Measurements from ENCODE around the gene AKNA. TPM values are rescaled to one million over a fixed set of nuclear protein-coding genes. Genes with fewer than 3 reads are reported as not detected.

The AKNA gene
- total and polyA plus RNA-seq, 2 of the 8 experiments (the other 6 are each of a cell fraction or from before 2014, with no cell fraction given): 21.0 to 27.4 TPM

DNA sequence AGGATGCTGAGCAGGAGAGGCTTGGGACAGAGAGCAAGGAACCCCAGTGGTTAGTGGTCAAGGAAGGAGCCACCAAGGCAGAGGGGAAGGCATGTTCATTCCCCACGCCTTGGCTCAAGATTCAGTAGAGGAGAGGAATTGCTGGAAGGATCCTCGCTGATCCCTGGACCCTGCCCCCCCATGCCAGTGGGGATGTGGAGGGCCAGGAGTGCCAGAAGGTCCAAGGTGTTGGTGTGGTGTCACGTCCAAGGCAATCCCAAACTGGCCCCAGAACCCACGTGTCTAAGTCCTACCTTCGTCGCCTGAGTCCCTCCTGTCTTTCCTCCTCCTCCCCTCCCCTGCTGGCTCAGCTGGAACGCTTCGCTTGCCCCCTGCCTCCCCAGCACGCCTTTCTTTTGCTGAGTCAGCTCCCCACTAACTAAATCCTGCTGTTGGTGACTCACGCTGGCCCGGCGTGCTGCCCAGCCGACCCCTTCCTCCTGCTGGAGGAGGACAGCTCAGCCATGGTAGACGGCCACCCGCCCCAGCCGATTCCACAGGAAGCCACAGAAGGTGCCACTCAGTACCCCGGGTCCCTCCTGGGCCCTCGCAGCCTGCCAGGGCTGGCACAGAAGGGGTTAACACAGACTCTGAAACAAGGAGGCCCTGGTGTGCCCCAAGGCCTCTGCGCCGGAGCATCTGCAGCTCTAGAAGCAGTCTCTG lies 102.5 kb downstream of the AKNA start:
- Histone ChIP-seq H3K27me3 (replicated peaks in 1 of 4; ENCODE audit: control insufficient read depth in 3 of 4, extremely low read depth in 1 of 4, insufficient read depth in 3 of 4, low read length in 3 of 4) (no peaks in the 10 kb centered on the region), H3K79me2 (ENCODE audit: control insufficient read depth in 1 of 2, insufficient read depth in 2 of 2, low read length in 2 of 2) (no peaks in the 10 kb centered on the region), H3K27ac (ENCODE audit: low read depth, low read length) (no peak overlapping the region), H3K14ac (ENCODE audit: insufficient read length) (no peak overlapping the region), H3K4me1 (replicated peaks in 1 of 4; ENCODE audit: control insufficient read depth in 3 of 4, insufficient read depth in 4 of 4, low read length in 3 of 4) (peaks cover 0 to 20% (median 4%) of the 10 kb centered on the region in 4 experiments; a peak in 5 of 7 replicates), H4K5ac (ENCODE audit: insufficient read length, low read depth, low read length) (no peak overlapping the region), H2AK5ac (ENCODE audit: low read depth, low read length) (no peak overlapping the region), H3K9me3 (ENCODE audit: insufficient read depth in 2 of 2, low read depth in 1 of 2, low read length in 1 of 2) (no peaks in the 10 kb centered on the region), H3K4me2 (ENCODE audit: insufficient read depth in 1 of 2, low read depth in 2 of 2, low read length in 2 of 2) (no peak overlapping the region), H3K4me3 (ENCODE audit: extremely low read depth in 1 of 4, insufficient read depth in 2 of 4, low read depth in 3 of 4, low read length in 4 of 4) (no peak overlapping the region), H3K9ac (replicated peaks in 1 of 4; ENCODE audit: extremely low read depth in 1 of 4, low read depth in 3 of 4, low read length in 3 of 4) (no peak overlapping the region), H4K91ac (replicated peaks; ENCODE audit: insufficient read length, low read length) (no peak overlapping the region), H3K36me3 (ENCODE audit: control insufficient read depth in 2 of 4, insufficient read depth in 4 of 4, low read length in 3 of 4) (peaks cover 0 to 4% (median 0%) of the 10 kb centered on the region in 4 experiments; a peak in 1 of 8 replicates), H2BK5ac (ENCODE audit: low read depth, low read length) (no peak overlapping the region), H2BK15ac (ENCODE audit: low read length) (no peak overlapping the region), H3K4ac (replicated peaks; ENCODE audit: insufficient read length, low read depth, low read length) (no peak overlapping the region), H2BK20ac (ENCODE audit: low read length) (no peak overlapping the region), H3K18ac (ENCODE audit: extremely low read depth, low read length) (no peak overlapping the region; the same call in 1 of the 2 replicates), H2BK120ac (replicated peaks; ENCODE audit: low read depth, low read length) (no peak overlapping the region), H2BK12ac (ENCODE audit: low read depth, low read length) (no peak overlapping the region), H4K20me1 (replicated peaks in 1 of 2; ENCODE audit: control insufficient read depth in 1 of 2, insufficient read depth in 2 of 2, low read length in 2 of 2) (peaks cover 0 to 1% of the 10 kb centered on the region in 2 experiments), H3K79me1 (ENCODE audit: low read depth, low read length) (no peaks in the 10 kb centered on the region), H3K56ac (replicated peaks; ENCODE audit: insufficient read length, low read depth, low read length) (no peak overlapping the region), H3K23me2 (ENCODE audit: low read depth, low read length) (no peaks in the 10 kb centered on the region), H2AFZ (ENCODE audit: low read length) (no peak overlapping the region), H4K8ac (ENCODE audit: extremely low read depth, insufficient read depth, low read length) (no peak overlapping the region), H3K23ac (ENCODE audit: insufficient read length) (no peak overlapping the region)
- POLR2A ChIA-PET (ENCODE audit: partially characterized antibody): no interaction called here
- peak; percentile 91 for TF ChIP-seq BACH1 (IDR thresholded peaks at IDR 0.05; ENCODE audit: low read length)
- TF ChIP-seq YY1 (IDR thresholded peaks at IDR 0.05; ENCODE audit: low read depth, low read length): no peak
- TF ChIP-seq CEBPB (IDR thresholded peaks at IDR 0.05; ENCODE audit: low read depth, low read length): no peak
- peak; percentile 87; the same call in 1 of the 2 replicates for TF ChIP-seq MAFK (IDR thresholded peaks at IDR 0.05; ENCODE audit: low read depth, low read length)
- no peak for TF ChIP-seq CHD1 (IDR thresholded peaks at IDR 0.05; ENCODE audit: low read depth, low read length)
- FAIRE-seq (no peak), DNase-seq (ENCODE audit: low read depth in 1 of 2, low spot score in 2 of 2) (no peak)
- 81% methylated on average over 18 of the region's 20 CpGs; no CpG with 5 or more reads in 1 of the 2 experiments for WGBS, 2 experiments (ENCODE audit: extremely low coverage in 1 of 2, insufficient coverage in 1 of 2, insufficient read length in 1 of 2, insufficient replicate concordance in 2 of 2, low coverage in 1 of 2, low lambda C conversion rate in 2 of 2, missing lambda C conversion rate in 1 of 2)
- CTCF ChIA-PET (ENCODE audit: partially characterized antibody): interaction anchor here (0.6 to 2.9 kb wide), 10 partner anchors 8 to 202 kb away, joined by 3 to 20 read pairs (median 5); partner anchors contain the start of genes COL27A1 and KIF12
